Peyer's patch (tissue), 4 donors: Measurements from ENCODE around the gene RAB39A.
"Not testable (repeated sequence)": the region's sequence is repeated elsewhere in the genome, so short reads cannot be mapped to it uniquely, and the experiment has no call there.

Experiments used
- CTCF ChIP-seq, 6 experiments: fragments of 450-650 bp in 4 of 6; fragments of 200-600 bp in 2 of 6; sonication (generic) in 1 of 6; IDR thresholded peaks; one replicate each; pipeline ENCODE4 v1.5.1; 2017 to 2019; ENCODE audit warnings: antibody characterized with exemption in 6 of 6, mild to moderate bottlenecking in 3 of 6, moderate library complexity in 1 of 6
- POLR2A ChIP-seq, 2 donors: fragments of 450-650 bp; IDR thresholded peaks; one replicate each; pipeline ENCODE4 v1.5.1; 2017; ENCODE audit warnings: antibody characterized with exemption in 2 of 2, mild to moderate bottlenecking in 2 of 2, moderate library complexity in 2 of 2

- not testable (repeated sequence) for TF ChIP-seq CTCF, POLR2A (IDR thresholded peaks at IDR 0.05)
These were observed 4.7 kb upstream of the RAB39A start for GRCh38 chr11:107923519-107923918.
